HPDE6-E6E7 (cell line): ENCODE data around the gene C14orf180.
"Not testable (repeated sequence)": the region's sequence is repeated elsewhere in the genome, so short reads cannot be mapped to it uniquely, and the experiment has no call there.

Experiments used
- DNase-seq: peaks from one replicate; pipeline ENCODE4 v3.0.0; 2011; ENCODE audit warnings: missing footprints; ENCODE audit errors: extremely low spot score

The C14orf180 gene

DNA sequence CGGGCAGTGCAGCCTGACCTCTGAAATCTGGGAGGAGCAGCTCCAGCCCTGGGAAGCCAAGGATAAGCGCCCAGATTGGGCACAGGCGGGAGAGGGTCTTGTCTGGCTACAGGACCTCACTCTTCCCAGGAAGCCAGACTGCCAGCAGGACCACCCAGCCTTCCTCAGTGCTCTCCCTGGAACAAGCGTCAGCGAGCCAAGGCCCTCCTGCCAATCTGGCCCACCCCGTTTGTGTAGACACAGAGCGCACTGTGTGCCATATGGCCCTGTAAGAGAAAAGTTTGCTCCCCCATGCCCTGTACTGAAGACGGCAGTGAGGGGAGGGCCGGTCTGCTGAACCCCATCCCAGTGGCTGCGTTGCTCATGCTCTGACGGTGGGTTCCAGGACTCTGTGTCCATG is 1.2 kb upstream of the C14orf180 start:
- DNase-seq = no peak

DNA sequence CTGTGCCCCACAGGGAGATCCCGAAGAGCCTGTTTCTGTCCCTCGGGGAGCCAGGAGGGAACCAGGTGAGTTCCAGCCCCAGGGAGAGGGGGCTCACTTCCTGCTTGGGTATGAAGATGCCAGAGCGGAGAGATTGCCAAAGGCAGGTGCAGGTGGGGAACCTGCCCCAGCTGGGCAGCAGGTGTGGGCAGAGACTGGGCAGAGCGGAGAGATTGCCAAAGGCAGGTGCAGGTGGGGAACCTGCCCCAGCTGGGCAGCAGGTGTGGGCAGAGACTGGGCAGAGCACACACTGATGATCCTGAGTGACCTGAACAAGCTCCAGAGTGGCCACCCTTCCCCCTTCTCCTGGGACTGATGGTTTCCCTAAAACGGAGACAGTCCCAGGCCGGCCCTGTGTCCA is 375 bp downstream of the C14orf180 start:
- not testable (repeated sequence) for DNase-seq

DNA sequence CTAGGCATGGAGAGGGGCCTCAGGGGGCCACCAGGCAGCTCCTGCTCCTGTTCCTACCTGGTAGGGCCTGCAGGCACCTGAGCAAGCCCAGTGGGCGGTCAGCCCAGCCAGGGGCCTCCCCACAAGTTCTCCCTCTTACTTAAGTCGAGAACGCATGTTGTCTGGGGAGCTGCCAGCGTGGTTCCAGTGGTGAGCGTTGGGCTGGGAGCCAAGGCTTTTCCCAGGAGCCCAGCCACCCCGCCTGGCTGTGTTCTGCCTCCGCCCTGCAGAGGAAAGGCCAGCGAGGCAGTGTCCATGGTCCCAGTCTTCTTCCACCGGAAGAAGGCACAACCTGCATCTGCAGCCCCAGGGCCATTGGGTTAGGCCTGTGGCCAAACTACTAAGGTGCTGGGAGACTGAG is 1.4 kb downstream of the C14orf180 start:
- DNase-seq = no peak

DNA sequence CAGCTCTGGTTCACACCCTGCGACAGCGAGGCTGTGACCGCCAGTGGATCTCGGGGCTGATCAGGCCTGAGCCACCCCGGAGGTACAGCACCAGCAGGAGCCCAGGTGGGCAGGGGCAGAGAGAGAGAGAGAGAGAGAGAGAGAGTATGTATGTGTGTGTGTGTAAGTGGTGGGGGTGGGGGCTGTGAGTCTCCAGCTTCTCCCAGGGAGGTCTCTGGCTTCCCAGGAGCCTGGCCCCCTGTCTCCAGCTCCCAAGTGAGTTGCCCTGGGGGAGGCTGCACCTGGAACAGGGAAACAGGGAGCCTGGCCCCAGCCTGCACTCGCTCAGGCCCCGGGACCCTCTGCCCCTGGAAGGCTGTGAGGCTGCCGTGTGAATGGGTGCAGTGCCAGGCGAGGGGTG is 2.0 kb downstream of the C14orf180 start:
- no peak for DNase-seq

DNA sequence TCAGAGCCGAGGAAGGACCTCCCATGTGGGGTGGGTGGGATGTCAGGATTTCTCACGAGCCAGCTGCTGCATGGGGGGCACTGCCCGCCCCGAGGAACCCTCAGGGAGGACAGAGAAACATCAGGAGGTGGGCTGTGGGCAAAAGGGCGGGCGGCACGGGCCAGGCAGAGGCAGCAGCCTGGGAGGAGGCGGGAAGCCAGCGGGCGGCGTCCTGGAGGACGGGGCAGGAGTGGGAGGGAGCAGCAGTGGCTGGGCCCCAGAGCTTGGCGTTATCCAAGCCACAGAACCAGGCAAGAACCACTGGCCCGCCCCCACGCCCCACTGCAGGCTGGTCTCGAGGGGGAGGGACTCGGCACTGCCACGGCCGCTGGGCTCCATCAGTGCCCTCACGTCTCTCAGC is 2.4 kb downstream of the C14orf180 start:
- DNase-seq = no peak

DNA sequence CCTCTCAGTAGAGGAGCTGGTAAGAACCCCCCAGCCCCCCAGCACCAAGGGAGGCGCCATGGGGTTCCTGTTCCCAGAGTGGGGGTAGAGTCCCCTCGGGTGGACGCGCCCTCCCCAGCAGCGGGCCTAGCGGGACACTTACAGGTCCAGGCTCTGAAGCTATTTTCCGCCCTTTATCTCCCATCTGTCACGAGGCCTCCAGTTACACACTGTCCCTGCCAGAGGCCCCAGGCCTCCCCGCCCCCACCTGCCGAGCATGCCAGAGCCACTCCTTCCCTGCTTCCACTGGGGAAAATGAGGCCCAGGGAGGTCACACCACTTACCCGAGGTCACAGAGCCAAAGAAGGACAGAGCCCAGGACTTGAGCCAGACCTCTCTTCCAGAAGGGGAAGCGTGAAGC is 3.1 kb downstream of the C14orf180 start:
- no peak for DNase-seq

DNA sequence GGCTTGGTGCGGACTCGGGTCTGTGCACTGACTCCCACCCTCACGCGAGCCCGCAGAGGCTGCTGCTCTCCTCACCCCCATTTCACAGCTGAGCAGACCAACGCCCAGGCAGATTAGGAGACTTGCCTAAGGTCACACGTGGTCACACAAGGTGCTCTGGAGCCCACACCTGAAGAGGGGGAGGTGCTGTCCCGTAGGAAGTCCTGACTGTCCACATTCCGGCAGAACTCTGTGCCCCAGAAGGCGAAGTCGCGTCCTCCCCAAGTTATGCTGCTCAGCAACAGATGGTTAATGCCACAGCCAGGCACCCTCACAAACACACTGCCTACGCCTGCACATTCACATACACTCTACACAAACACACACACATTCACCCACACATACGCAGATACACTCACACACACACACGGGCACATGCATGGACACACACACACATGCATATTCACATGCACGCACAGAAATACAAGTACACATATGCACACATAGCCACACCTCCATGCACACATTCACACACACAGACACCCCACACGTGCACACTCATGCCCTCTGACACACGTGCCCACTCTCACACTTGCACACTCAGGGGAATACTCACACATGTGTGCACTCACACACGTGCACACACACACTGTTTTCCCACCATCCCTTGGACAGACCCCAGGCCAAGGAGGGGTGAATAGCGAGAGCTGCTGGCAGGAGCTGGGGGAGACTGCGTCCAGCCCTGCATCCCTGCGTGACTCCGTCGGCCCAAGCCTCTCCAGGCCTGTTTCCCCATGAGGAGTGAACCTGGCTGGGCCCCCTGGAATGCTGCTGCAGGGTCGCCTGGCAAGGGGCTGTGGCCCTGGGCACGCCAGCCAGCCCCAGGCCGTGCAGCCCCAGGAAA is 4.1 kb downstream of the C14orf180 start:
- no peak for DNase-seq

DNA sequence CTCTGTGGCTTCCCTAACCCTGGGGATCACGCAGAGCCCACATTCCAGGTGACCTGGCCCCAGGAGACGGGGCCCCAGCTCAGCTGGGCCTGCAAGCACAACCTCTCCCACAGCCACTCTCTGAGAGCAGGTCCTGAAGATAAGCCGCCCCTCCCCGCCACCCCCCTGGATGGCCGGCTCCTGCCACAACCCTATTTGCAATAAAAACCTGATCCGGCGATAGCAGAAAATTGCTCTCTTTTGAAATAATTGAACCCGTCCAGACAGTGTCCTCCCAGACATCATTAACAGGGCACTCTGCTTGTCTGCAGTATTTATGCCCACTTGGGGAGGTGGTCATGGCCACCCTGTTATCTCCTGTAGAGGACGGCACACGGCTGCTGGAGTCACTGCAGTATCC is 5.0 kb downstream of the C14orf180 start:
- no peak for DNase-seq

DNA sequence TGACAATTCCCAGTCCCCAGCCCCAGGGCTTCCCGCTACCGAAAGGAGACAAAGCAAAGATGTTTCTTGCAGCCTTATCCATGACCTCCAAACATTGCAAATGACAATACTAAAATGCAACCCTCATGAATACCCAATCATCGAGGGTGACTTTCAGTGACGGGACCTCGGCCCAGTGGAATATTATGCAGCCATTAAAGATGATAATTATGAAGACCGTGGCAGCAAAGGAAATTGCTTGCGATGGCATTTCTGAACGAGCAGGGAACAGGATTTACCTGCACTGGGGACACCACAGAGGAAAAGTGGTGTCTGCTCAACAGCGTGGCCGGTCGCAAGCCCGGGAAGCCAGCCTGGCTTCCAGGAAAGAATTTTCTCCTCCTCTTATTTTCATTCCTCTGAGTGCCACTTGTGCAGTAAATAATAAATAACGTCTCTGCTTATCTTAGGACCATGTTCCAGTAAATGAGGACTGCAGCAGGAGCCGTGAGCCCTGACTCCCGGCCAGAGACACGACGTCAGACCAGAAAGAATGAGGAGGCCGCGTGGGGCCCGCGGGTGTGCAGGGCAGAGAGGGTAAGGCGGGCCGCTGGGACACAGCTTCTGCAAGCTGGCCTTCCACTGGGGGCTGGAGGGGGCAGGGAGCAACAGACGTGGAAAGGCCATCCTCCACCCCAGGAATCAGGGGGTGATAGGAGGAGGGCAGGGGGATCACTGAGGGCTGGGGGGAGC is 6.6 kb downstream of the C14orf180 start:
- no peak for DNase-seq

DNA sequence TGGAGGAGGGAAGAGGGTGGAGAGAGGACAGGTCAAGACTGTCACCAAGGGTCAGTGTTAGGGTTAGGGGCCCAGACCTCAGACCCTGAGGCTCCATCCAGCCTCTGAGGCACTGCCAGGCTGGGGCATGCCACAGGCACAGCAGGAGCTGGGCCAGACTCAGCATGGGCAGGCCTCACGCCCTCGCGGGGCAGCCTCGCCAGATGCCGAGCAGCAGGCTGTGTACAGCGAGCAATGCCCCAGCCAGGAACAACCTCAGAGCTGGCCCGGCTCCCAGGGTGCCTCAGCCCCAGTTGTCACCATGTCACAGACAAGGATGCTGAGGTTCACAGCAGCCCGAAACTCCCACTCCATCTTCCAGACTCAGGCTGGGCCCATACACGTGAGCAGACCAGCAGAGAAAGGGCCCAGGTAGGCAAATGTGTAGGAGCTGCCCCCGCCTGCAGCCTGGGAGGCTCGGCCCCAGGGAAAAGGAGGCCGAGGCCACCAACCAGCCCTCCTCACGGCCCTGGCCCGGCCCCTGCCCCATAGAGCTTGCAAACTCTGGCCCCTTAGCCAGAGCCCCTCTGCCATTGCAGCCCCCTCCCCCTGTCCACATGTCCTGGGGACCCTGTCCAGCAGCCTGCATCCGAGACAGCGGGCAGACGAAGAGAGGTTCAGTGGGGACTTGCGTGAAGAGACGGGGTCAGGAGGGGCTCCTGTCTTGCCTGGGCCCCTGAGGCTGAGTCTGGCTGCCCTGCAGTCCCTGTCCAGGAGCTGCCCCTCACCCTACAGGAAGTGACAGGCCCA is 7.5 kb downstream of the C14orf180 start:
- no peak for DNase-seq

DNA sequence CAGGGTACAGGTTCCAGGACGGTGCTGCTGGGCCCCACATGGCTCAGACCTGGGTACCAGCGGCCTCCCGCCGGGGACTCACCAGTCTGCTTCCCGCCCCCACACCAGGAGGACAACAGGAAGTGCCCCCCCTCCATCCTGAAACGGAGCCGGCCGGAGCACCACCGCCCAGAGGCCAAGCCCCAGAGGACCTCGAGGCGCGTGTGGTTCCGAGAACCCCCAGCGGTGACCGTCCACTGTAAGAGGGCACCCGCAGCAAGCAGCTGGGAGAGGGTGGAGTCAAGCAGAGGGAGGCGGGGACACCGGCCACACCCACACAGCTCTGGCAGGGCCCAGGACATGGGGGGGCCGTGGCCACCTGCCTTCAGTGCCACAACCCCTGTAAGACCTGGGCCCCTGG is 8.1 kb downstream of the C14orf180 start:
- no peak for DNase-seq

DNA sequence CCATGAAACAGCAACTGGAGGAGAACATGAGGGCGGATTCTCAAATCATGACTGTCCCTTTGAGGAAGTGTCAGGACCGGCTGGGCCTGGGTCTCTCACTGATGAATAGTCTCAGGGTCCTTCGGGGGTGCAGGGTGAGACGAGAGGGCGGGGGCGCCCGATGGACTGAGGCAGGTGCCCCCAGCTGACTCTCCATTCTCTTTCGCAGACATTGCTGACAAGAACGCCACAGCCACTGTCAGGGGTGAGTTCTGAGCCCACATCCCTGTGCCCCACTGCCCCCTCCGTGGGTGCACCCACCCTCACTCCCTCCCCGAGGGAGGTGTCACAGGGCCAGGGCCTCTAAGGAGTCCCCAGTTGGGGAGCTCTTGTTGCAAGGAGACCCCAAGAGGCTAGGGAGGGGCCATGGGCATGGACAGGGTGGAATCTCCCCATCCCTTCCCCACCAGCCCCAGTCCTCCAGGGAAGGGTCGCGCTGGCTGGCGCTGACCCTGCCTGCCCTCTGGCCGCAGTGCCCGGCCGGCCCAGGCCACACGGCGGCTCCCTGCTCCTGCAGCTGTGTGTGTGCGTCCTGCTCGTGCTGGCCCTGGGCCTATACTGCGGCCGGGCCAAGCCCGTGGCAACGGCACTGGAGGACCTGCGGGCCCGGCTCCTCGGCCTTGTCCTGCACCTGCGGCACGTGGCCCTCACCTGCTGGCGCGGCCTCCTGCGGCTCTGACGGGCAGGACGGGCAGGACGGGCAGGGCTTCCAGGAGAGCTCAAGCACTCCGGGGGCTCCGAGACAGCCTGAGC is 8.7 kb downstream of the C14orf180 start:
- no peak for DNase-seq

DNA sequence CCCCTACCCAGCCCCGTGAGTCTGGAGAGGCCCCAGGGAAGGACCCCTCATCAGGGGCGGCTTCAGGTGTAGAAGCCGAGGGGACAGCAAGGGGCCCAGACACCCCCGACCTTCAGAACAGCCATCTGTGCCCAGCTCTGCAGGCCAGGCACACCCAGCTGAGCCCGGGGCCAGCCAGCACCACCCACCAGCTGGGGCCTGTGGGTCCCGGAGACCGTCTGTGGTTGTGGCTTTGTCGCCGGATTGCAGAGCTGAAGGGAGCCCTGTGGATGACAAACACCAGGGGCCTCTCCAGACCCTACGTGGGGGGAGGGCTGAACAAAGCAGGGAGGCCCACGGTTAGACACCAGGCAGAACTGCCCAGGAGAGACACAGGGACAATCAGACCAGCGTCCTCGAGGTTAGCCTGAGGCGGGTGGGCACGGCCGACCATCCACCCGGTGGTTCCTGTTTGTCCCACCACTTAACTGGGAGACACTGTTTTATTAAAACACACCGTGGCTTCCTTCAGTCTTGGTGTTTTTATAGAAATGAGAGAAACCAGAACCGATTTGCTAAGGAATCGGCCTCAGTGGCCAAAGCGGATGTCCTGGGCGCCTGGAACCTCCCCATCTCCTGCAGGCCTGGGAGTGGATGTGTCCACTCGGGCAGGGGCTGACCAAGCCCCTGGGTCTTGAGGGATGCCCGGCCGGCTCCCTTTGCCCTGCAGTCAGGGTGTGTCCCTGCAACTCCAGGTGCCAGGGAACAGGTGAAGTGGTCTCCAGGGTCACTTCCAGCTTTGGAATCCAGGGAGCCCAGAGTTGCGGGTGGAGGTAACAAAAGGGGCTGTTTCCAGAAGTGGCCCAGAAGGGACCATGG is 10.0 kb downstream of the C14orf180 start:
- DNase-seq = no peak

DNA sequence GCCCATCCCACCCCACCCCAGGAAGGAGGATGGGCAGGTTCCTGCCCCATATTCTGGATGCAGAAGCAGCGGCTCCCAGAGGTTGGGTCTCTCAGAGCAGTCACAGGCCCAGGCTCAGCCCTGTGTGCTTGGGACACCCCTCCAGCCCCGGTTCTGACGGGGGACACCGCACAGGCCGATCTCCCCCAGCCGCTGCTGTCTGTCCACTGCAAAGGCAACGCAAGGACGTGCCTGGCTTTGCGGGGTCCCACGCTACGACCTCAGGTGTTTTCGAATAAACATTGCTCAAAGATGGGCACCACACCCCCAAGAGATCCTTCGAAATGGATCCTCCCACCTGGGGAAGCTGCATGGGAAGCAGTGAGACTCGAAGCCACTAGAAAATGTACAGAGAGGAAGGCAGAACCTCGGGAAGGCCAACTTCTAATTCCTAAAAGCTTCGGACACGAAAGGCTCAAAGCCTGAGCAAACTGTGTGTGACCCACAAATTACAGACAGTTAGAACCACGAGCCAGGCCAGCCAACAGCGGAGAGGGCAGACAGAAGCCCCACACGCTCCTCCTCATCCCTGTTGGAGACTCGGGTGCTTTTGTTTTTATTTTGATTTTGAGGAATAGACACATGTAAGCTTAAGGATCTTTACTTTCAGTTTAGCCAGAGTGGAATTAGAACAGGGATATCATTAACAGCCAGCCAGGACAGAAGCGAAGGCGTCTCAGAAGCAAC is 10.8 kb downstream of the C14orf180 start:
- DNase-seq = no peak

DNA sequence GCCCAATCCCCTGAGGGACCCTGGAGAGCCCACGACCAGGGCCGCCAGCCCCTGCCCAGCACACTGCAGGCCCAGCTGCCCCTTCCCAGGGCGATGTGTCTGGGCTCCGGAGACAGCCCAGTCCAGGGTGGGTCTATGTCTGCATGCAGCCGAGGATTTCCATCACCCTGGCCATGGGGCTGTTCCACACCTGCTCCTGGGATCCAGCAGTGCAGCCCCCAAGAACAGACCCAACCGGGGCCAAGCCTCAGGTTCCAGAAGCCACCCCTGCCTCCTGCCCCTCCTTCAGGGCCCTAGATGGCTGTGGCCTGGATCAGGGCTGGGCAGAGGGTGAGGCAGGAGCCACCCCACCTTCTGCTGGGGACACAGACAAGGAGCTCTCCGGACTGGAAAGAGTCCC is 11.5 kb downstream of the C14orf180 start:
- DNase-seq = no peak

DNA sequence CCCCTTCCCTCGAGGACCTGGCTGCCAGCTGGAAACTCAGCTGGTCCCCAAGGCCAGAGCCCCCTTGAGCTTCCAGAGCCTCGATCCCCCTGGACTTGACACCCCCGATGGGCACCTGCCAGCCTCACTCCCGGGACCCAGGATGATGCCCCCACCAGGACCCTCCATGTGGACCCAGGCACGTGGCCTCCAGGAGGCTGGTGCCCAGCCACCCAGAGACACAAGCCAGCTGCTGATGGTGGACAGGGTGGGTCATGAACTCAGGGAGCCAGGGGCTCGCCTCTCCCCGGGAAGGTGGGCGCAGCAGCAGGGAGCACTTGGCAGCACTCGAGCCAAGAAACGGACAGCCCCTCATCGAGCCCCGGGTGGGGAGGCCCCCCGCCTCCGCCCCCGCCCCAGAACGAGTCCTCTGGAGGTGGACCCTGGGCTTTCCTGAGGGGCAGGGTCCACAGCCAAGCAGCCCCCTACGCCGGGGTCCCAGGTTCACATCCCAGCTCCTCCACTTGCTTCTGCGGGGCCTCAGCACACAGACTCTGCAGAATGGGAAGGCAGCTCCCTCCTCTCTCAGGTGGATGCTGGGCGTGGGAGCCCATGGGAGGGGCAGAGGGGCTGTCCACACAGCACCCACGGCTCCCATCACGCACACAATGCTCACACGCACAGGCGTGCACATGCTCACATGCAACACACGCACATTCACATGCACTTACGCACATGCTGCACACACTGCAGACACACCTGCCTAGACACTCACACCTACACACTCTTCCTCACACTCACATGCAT is 12.1 kb downstream of the C14orf180 start:
- no peak for DNase-seq

DNA sequence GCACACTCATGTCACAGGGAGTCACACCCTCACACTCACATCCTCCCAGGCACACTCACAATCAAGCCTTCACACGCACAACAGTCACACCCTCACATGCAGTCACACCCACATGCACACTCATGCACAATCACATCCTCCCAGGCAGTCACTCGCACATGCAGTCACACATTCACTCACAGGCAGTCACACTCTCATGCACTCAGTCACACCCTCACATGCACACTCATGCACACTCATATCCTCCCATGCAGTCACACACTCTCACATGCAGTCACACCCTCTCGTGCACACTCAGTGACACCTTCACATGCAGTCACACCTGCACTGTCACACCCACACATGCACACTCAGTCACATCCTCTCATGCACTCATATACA is 12.7 kb downstream of the C14orf180 start:
- DNase-seq = no peak

DNA sequence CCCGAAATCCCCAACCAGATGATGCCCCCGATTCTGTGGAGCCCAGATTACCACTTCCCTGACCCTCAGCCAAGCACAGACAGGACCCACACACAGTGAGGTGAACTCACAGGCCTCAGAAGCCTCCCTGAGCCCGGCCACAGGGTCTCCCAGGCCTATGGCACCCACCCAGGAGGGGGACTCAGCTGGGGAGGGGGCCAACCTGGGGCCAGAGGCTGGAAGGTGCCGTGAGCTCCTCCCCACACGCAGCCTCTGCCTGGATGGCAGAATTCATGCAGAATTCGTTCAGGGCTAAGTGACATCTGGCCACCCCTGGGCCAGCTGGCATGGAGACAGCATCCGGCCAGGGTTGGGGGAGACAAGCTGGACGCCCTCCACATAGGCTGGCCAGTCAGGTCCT is 13.2 kb downstream of the C14orf180 start:
- no peak for DNase-seq

DNA sequence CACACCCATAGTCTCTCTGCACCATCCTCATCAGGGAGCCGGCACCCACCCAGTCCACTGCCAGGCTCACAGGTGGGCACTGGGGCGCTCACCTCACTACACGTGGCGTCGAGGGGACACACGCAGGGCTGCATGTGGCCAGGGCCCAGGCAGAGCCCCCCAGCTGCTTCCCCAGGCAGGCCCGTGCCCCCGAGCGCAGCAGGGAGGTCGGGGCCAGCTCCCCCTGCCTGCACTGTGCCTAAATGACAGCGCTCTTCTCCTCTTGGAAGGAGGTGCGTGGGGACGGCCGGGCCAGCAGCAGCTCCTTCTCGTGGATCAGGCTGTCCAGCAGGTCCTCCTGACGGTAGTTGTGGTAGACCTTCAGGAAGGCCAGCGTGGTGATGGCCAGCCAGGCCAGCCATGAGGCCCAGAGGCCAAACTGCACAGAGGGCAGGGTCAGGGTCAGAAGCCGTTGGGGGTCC is 13.7 kb downstream of the C14orf180 start:
- no peak for DNase-seq
